DOHH2 (cell line): ENCODE data around the gene CCNA1.

Experiments used
- CTCF ChIP-seq: fragments of 200-600 bp; sonication (generic); IDR thresholded peaks from one replicate; pipeline ENCODE4 v1.5.1; 2014; ENCODE audit warnings: antibody characterized with exemption, mild to moderate bottlenecking, low read depth, low read length; ENCODE audit not compliant: poor library complexity, severe bottlenecking
- EZH2phosphoT487 ChIP-seq: fragments of 200-600 bp; sonication (generic); IDR thresholded peaks from 2 replicates; pipeline ENCODE4 v1.6.1; 2017; ENCODE audit warnings: borderline replicate concordance, mild to moderate bottlenecking, antibody characterized with exemption, low read length, moderate library complexity, mixed read lengths

- TF ChIP-seq CTCF (no peak), EZH2phosphoT487 (no peak)
Measured at GRCh38 chr13:36445891-36446351, 13.6 kb downstream of the CCNA1 start.
